Pancreas (tissue), 10 donors: Measurements from ENCODE around the gene GAP43. TPM values are rescaled to one million over a fixed set of nuclear protein-coding genes. Genes with fewer than 3 reads are reported as not detected.

Experiments used
- ATAC-seq, 4 donors: fragments of 200-7000 bp; cut with Tn5 transposase; one replicate each; pipeline versions ENCODE4 v1.8.0 to v1.9.1; 2020; ENCODE audit warnings: mild to moderate bottlenecking in 4 of 4, moderate library complexity in 4 of 4
- DNase-seq, 6 donors: peaks; one replicate each; pipeline ENCODE4 v3.0.0-alpha.2; 2020
- FAIRE-seq: peaks from 2 replicates; lab custom pipeline; 2012; peaks lifted over from hg19 to GRCh38; lab: Jason Lieb, UNC
- H3K27ac ChIP-seq, 4 donors: fragments of 200-600 bp; sonication (generic); 1 replicate in 3 of 4; 2 replicates in 1 of 4; pipeline versions ENCODE4 v1.5.0 to v1.8.0; 2020
- H3K27me3 ChIP-seq, 4 donors: fragments of 200-600 bp; one replicate each; pipeline ENCODE4 v1.8.0; 2021
- H3K36me3 ChIP-seq, 3 donors: fragments of 200-600 bp; sonication (generic) in 1 of 3; one replicate each; pipeline versions ENCODE4 v1.5.0 to v1.8.0; 2020 to 2021
- H3K4me1 ChIP-seq, 3 donors: fragments of 200-600 bp; one replicate each; pipeline ENCODE4 v1.8.0; 2021
- H3K4me3 ChIP-seq, 4 donors: fragments of 200-600 bp; sonication (generic) in 2 of 4; one replicate each; pipeline versions ENCODE4 v1.5.0 to v1.8.0; 2020 to 2021
- H3K9me3 ChIP-seq, 4 donors: fragments of 200-600 bp; one replicate each; pipeline ENCODE4 v1.8.0; 2021
- CTCF ChIP-seq, 4 donors: fragments of 200-600 bp; sonication (generic) in 3 of 4; IDR thresholded peaks; one replicate each; pipeline versions ENCODE4 v1.5.0 to v1.8.0; 2021; ENCODE audit warnings: antibody characterized with exemption in 4 of 4
- WGBS, 2 donors: extraction: QIAGEN DNeasy Blood & Tissue Kit; methylation state at CpG; one replicate each; pipeline ENCODE4 v1.1.7; 2013; 5-methylcytosine and 5-hydroxymethylcytosine counted together
- intact Hi-C, 3 donors: fragments of 100-400 bp; cut with DNase I; formaldehyde crosslinking; loops; one replicate each; pipeline versions ENCODE4 v1.11.1 to v1.14.2; 2022
- polyA plus RNA-seq, 2 donors: library from polyadenylated mRNA; stranded (reverse); fragments of 200-250 nt; gene quantifications; one replicate each; pipeline ENCODE4 v1.2.3, GENCODE V29; 2013
- total RNA-seq, 6 donors: library from RNA; stranded (reverse); fragmentation: NEBNext Ultra II Directional in 4 of 6; extraction: Animal tissue kit (Norgen Biotek cat#: 25700) in 4 of 6; gene quantifications; one replicate each; pipeline versions ENCODE4 v1.2.1 to v1.2.4, GENCODE V29; 2021 to 2023
- donor health status: healthy with polysubstance abuse.
- donor health status: DM: no; HTN: no; CAD: no; lungs with moderate emphysema.
- donor health status: DM: no; HTN: no; CAD: no.
- donor health status: control.
- donor health status: control.
- donor health status: Bipolar disorder and iron deficiency.
- donor health status: DM: yes; HTN: yes; CAD: no.
- donor health status: DM: no; HTN: no; CAD: no.
- donor health status: DM: no; HTN: no; CAD: no.
- donor health status: DM: yes; HTN: yes; CAD: no.

GAP43 gene
- total and polyA plus RNA-seq, 8 donors, result 0.09 to 2.2 (median 0.21) TPM

- Histone ChIP-seq H3K9me3 (no peaks in the 10 kb centered on the region), H3K4me1 (no peaks in the 10 kb centered on the region), H3K27ac (no peak overlapping the region), H3K36me3 (no peaks in the 10 kb centered on the region), H3K27me3 (no peaks in the 10 kb centered on the region), H3K4me3 (no peak overlapping the region)
- DNase-seq (no peak), FAIRE-seq (no peak), ATAC-seq (no peak)
- intact Hi-C loops, result no loop called here
- WGBS, 2 donors, result 75 to 89% methylated on average over 4 of the region's 4 CpGs
- TF ChIP-seq CTCF (IDR thresholded peaks at IDR 0.05), result no peak
These were observed 6.8 kb upstream of the GAP43 start for GRCh38 chr3:115616461-115616860.

GRCh38 chr3:115617591-115617990, 5.7 kb upstream of the GAP43 start:
- H3K9me3 ChIP-seq, result no peaks in the 10 kb centered on the region
- no peak overlapping the region for H3K4me3 ChIP-seq
- H3K4me1 ChIP-seq, result no peaks in the 10 kb centered on the region
- no peak for ATAC-seq
- no peaks in the 10 kb centered on the region for H3K36me3 ChIP-seq
- no peaks in the 10 kb centered on the region for H3K27me3 ChIP-seq
- TF ChIP-seq CTCF (IDR thresholded peaks at IDR 0.05), result no peak
- H3K27ac ChIP-seq, result no peak overlapping the region
- no peak for FAIRE-seq
- no peak for DNase-seq
- intact Hi-C loops, result no loop called here
- 53 to 64% methylated on average over 1 of the region's 1 CpG for WGBS, 2 donors

- intact Hi-C loops, result no loop called here
- ATAC-seq (no peak), FAIRE-seq (no peak), DNase-seq (no peak)
- no peak for TF ChIP-seq CTCF (IDR thresholded peaks at IDR 0.05)
- Histone ChIP-seq H3K27me3 (peaks cover 0 to 7% (median 0%) of the 10 kb centered on the region in 4 donors), H3K9me3 (no peaks in the 10 kb centered on the region), H3K4me1 (no peaks in the 10 kb centered on the region), H3K4me3 (peak overlapping the region in 1 of 4 donors; percentile 32), H3K36me3 (no peaks in the 10 kb centered on the region), H3K27ac (no peak overlapping the region)
- 9 to 10% methylated on average over 11 of the region's 11 CpGs for WGBS, 2 donors
These were observed 875 bp downstream of the GAP43 start for GRCh38 chr3:115624029-115624741.

- Histone ChIP-seq H3K27me3 (peaks cover 0 to 7% (median 0%) of the 10 kb centered on the region in 4 donors), H3K4me1 (no peaks in the 10 kb centered on the region), H3K4me3 (no peak overlapping the region), H3K9me3 (no peaks in the 10 kb centered on the region), H3K27ac (no peak overlapping the region), H3K36me3 (no peaks in the 10 kb centered on the region)
- DNase-seq, result no peak
- intact Hi-C loops, result no loop called here
- 20 to 24% methylated on average over 5 of the region's 5 CpGs for WGBS, 2 donors
- ATAC-seq, result no peak
- no peak for TF ChIP-seq CTCF (IDR thresholded peaks at IDR 0.05)
- FAIRE-seq, result no peak
These were observed 1.6 kb downstream of the GAP43 start for GRCh38 chr3:115624901-115625300.

GRCh38 chr3:115626006-115626409, 2.7 kb downstream of the GAP43 start:
- DNase-seq (no peak), FAIRE-seq (no peak), ATAC-seq (no peak)
- intact Hi-C loops, result no loop called here
- 25 to 31% methylated on average over 5 of the region's 5 CpGs for WGBS, 2 donors
- Histone ChIP-seq H3K27ac (no peak overlapping the region), H3K27me3 (peaks cover 0 to 7% (median 0%) of the 10 kb centered on the region in 4 donors), H3K4me1 (no peaks in the 10 kb centered on the region), H3K36me3 (no peaks in the 10 kb centered on the region), H3K9me3 (no peaks in the 10 kb centered on the region), H3K4me3 (no peak overlapping the region)
- TF ChIP-seq CTCF (IDR thresholded peaks at IDR 0.05), result no peak
